GM23338 (cell line): ENCODE data around the gene FAM47E.

Experiments used
- CREB1 ChIP-seq: fragments of 250-450 bp; sonication (Bioruptor Pico); IDR thresholded peaks from 2 replicates; pipeline ENCODE4 v1.5.0; 2020; ENCODE audit warnings: low read depth, mild to moderate bottlenecking, moderate library complexity
- EZH2 ChIP-seq: fragments of 200-600 bp; sonication (generic); IDR thresholded peaks from one replicate; pipeline ENCODE4 v1.8.0; 2017; ENCODE audit warnings: antibody characterized with exemption, mild to moderate bottlenecking, low read depth; ENCODE audit not compliant: unreplicated experiment
- EZH2phosphoT487 ChIP-seq: fragments of 200-600 bp; sonication (generic); IDR thresholded peaks from one replicate; pipeline ENCODE4 v1.8.1; 2018; ENCODE audit warnings: antibody characterized with exemption; ENCODE audit not compliant: unreplicated experiment
- JUNB ChIP-seq: IDR thresholded peaks from one replicate; pipeline ENCODE4 v1.6.1; 2016; ENCODE audit warnings: antibody characterized with exemption; ENCODE audit not compliant: unreplicated experiment
- NANOG ChIP-seq: IDR thresholded peaks from 2 replicates; pipeline ENCODE4 v1.6.1; 2016; ENCODE audit warnings: antibody characterized with exemption, borderline replicate concordance
- POLR2AphosphoS5 ChIP-seq: IDR thresholded peaks from 2 replicates; pipeline ENCODE4 v1.6.1; 2016; ENCODE audit warnings: antibody characterized with exemption, low read depth
- REST ChIP-seq: IDR thresholded peaks from one replicate; pipeline ENCODE4 v1.6.1; 2018; ENCODE audit warnings: antibody characterized with exemption; ENCODE audit not compliant: unreplicated experiment
- STAT1 ChIP-seq: IDR thresholded peaks from one replicate; pipeline ENCODE4 v1.6.1; 2016; ENCODE audit warnings: antibody characterized with exemption; ENCODE audit not compliant: unreplicated experiment
- ZNF114 ChIP-seq: fragments of 250-450 bp; sonication (Bioruptor Pico); IDR thresholded peaks from 2 replicates; pipeline ENCODE4 v1.5.0; 2020; ENCODE audit warnings: mild to moderate bottlenecking, moderate library complexity
- ZNF331 ChIP-seq: fragments of 250-450 bp; sonication (Bioruptor Pico); IDR thresholded peaks from 2 replicates; pipeline ENCODE4 v1.5.0; 2020; ENCODE audit warnings: low read depth, mild to moderate bottlenecking, moderate library complexity
- ZNF462 ChIP-seq: fragments of 250-450 bp; sonication (Bioruptor Pico); IDR thresholded peaks from 2 replicates; pipeline ENCODE4 v1.5.0; 2020; ENCODE audit warnings: mild to moderate bottlenecking, moderate library complexity
- TF ChIP-seq, protein P1 (sequence below), 2 experiments: fragments of 200-600 bp in 1 of 2; sonication (generic) in 1 of 2; conservative IDR thresholded peaks; 2 replicates each; pipeline versions ENCODE4 v1.5.1 to v1.6.1; 2016 to 2017; ENCODE audit warnings: antibody characterized with exemption in 2 of 2, low read depth in 2 of 2, mild to moderate bottlenecking in 2 of 2, moderate library complexity in 1 of 2
- TF ChIP-seq, protein P2 (sequence below): IDR thresholded peaks from 2 replicates; pipeline ENCODE4 v1.6.1; 2016; ENCODE audit warnings: antibody characterized with exemption

DNA sequence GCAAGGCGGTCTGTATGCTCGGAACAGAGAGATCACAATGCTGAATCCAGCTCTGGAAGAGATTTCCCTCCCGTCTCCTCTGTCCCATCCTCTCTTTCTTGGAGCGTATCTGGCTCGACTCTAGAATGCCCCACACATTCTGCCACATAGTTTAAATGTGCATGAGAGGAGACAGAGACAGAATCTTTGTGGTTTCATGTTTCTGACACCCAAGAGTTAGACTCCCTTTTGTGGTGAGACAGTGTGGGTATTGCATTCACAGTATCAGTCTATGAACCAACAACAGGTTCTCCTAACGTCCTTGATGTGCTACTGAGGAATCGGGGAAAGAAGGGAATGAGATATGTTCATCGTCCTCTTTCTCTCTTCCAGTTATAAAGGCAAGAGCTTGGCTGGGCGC is 25.3 kb downstream of the FAM47E start:
- TF ChIP-seq, protein P1, sequence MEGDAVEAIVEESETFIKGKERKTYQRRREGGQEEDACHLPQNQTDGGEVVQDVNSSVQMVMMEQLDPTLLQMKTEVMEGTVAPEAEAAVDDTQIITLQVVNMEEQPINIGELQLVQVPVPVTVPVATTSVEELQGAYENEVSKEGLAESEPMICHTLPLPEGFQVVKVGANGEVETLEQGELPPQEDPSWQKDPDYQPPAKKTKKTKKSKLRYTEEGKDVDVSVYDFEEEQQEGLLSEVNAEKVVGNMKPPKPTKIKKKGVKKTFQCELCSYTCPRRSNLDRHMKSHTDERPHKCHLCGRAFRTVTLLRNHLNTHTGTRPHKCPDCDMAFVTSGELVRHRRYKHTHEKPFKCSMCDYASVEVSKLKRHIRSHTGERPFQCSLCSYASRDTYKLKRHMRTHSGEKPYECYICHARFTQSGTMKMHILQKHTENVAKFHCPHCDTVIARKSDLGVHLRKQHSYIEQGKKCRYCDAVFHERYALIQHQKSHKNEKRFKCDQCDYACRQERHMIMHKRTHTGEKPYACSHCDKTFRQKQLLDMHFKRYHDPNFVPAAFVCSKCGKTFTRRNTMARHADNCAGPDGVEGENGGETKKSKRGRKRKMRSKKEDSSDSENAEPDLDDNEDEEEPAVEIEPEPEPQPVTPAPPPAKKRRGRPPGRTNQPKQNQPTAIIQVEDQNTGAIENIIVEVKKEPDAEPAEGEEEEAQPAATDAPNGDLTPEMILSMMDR (conservative IDR thresholded peaks at IDR 0.05; ENCODE audit: low read depth in 2 of 2), result no peak
- TF ChIP-seq EZH2phosphoT487 (no peak), JUNB (no peak), POLR2AphosphoS5 (no peak), NANOG (no peak), REST (no peak), EZH2 (no peak), ZNF462 (CRISPR knock-in tag) (no peak), STAT1 (no peak), CREB1 (CRISPR knock-in tag) (no peak), ZNF114 (no peak), ZNF331 (CRISPR knock-in tag) (no peak)
- TF ChIP-seq, protein P2, sequence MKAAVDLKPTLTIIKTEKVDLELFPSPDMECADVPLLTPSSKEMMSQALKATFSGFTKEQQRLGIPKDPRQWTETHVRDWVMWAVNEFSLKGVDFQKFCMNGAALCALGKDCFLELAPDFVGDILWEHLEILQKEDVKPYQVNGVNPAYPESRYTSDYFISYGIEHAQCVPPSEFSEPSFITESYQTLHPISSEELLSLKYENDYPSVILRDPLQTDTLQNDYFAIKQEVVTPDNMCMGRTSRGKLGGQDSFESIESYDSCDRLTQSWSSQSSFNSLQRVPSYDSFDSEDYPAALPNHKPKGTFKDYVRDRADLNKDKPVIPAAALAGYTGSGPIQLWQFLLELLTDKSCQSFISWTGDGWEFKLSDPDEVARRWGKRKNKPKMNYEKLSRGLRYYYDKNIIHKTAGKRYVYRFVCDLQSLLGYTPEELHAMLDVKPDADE, result no peak
